PFSK-1 (cell line): ENCODE results near the gene PEX10.

Experiments
- FOXP2 ChIP-seq: optimal IDR thresholded peaks from 2 replicates; pipeline ENCODE3; 2011; ENCODE audit warnings: borderline replicate concordance, control low read depth, inconsistent platforms; ENCODE audit not compliant: insufficient read depth; ENCODE audit errors: extremely low read length, extremely low read depth
- POLR2AphosphoS5 ChIP-seq: IDR thresholded peaks from 2 replicates; pipeline ENCODE4 v1.6.1; 2012; ENCODE audit warnings: low read depth, mild to moderate bottlenecking, control low read depth, low read length, moderate library complexity
- REST ChIP-seq, 2 experiments: IDR thresholded peaks; 2 replicates each; pipeline versions ENCODE4 v1.6.1 to v1.8.0; 2011 to 2012; ENCODE audit warnings: low read depth in 2 of 2, low read length in 2 of 2, control low read depth in 1 of 2, inconsistent platforms in 1 of 2, mild to moderate bottlenecking in 1 of 2, moderate library complexity in 1 of 2; ENCODE audit not compliant: insufficient read depth in 1 of 2
- SIN3A ChIP-seq: IDR thresholded peaks from 2 replicates; pipeline ENCODE4 v1.6.1; 2012; ENCODE audit warnings: mild to moderate bottlenecking, low read length, moderate library complexity, borderline replicate concordance; ENCODE audit not compliant: insufficient read depth
- TAF1 ChIP-seq: IDR thresholded peaks from 2 replicates; pipeline ENCODE4 v1.6.1; 2012; ENCODE audit warnings: low read length, control low read depth, borderline replicate concordance; ENCODE audit not compliant: insufficient read depth

Gene PEX10

GRCh38 chr1:2374252-2375155, 37.9 kb downstream of the PEX10 start:
- TF ChIP-seq REST (IDR thresholded peaks at IDR 0.05; ENCODE audit: insufficient read depth in 1 of 2, low read depth in 2 of 2, low read length in 2 of 2) (no peak), SIN3A (no peak), POLR2AphosphoS5 (no peak), TAF1 (no peak), FOXP2 (no peak)

DNA sequence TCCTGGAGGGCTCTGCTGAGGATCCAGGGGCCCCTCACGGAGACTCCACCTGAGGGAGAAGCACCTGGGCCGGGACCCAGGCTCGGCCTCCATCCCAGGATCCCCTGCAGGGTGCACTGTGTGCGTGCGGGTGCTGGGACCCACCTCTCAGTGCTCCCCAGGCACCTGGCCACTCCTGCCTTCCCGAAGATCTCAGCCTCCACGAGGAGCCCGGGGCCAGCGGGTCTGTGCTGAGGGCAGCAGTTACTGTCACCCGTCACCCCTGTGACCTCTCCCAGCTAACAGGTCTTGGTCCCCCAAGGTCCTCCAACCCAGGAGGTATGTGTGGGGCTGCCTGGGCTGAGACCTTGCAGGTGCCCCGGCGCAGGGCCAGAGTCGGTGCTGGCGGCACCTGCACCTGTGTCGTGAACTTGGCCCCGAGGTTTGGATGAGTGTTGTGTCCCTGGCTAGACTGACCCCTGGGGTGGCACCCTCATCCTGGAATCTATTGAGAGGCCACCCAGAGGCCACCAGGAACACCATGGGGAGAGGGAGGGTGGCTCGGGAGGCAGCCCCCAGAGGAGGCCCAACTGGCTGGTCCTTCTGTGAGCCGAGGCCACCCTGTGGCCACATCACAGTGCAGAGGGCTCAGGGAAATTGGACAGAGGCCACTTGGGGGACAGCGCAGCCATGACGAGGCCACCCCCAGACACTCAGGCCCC, 38.7 kb downstream of the PEX10 start:
- TF ChIP-seq SIN3A: no peak
- TF ChIP-seq TAF1: no peak
- no peak for TF ChIP-seq REST (IDR thresholded peaks at IDR 0.05; ENCODE audit: insufficient read depth in 1 of 2, low read depth in 2 of 2, low read length in 2 of 2)
- TF ChIP-seq POLR2AphosphoS5: no peak
- no peak for TF ChIP-seq FOXP2

DNA sequence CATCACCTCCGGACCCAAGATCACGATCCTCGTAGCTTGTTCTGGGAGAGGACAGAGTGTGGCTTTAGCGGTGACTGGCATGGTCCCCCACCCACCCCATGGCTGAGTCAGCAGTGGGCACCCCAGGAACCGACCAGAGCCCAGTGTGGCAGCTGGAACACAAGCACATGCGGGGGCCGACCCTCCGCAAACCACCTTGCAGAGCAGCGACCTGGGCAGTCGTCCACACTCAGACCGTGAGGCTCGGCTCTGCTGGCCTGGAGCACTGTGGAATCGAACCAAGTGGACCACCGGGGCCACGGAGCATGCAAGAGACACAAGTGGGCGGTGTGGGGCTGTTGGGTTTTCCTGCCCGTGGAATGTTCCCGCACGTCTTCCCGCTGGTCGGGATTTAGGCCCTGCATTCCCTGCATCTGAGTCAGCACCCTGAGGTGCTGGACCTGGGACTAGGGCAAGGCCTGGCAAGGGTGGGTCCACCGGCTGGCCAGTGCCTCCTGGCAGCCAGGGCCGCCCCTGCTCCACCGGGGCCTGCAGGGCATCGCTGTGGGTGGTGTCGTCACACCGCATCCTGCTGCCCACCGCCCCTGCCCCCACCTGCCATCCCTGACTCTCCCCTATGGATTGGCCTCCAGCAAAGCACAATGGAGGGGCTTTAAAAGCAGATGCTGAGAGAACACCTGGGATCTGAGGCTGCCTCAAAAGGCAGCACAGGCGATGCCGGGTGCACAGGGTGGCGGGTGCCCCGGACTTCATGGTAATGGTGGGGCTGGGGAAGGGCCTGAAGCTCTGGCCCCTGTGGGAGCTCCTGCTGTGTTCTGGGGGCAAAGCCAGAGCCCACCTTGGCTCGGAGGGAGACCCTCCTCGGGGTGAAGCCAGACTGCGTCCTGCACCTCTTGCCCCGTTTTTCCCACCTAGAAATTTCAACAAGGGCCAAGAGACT, 39.5 kb downstream of the PEX10 start:
- TF ChIP-seq FOXP2 (no peak), REST (IDR thresholded peaks at IDR 0.05; ENCODE audit: insufficient read depth in 1 of 2, low read depth in 2 of 2, low read length in 2 of 2) (no peak), SIN3A (no peak), TAF1 (no peak), POLR2AphosphoS5 (no peak)

DNA sequence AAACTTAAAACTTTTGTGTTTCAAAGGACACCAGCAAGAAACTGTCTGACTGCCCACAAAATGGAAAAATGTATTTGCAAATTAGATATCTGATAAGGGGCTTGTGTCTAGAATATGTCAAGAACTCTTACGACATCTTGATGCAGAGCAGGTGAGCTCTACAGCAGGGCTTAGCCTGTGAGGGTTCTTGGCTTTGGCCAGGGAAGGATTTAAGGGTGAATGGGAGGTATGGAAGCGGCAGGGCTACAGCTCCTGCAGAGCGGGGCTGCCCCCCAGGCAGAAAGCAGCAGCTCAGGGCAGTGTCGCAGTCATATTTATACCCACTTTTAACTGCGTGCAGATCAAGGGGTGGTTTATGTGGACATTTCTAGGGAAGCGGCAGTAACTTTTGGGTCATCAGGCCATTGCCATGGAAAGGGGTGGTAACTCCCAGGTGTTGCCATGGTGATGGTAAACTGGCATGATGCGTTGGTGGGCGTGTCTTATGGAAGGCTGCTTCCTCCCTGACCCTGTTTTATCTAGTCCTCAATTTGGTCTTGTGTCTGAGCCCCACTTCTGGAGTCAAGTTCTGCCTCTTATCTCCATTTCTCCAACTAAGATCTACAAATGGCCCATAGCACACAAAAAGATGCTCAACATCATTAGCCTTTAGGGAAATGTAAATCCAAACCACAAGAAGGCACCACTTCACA, 44.2 kb downstream of the PEX10 start:
- TF ChIP-seq POLR2AphosphoS5 (no peak), TAF1 (no peak), REST (IDR thresholded peaks at IDR 0.05; ENCODE audit: insufficient read depth in 1 of 2, low read depth in 2 of 2, low read length in 2 of 2) (no peak), SIN3A (no peak), FOXP2 (no peak)
